OCI-LY1 (cell line): ENCODE measurements around the gene PTPRG.

Experiments
- H2AFZ ChIP-seq: fragments of 200-600 bp; sonication (generic), shearing (Covaris generic); 2 replicates; pipeline ENCODE4 v1.6.0; 2014; ENCODE audit warnings: antibody characterized with exemption, mild to moderate bottlenecking, low read length
- H3F3A ChIP-seq: fragments of 200-600 bp; sonication (generic), shearing (Covaris generic); 2 replicates; pipeline ENCODE4 v1.6.0; 2014; ENCODE audit warnings: mild to moderate bottlenecking, antibody characterized with exemption, low read length, moderate library complexity; ENCODE audit not compliant: insufficient read depth
- H3K27ac ChIP-seq: fragments of 200-600 bp; sonication (generic); 2 replicates; pipeline ENCODE4 v1.5.1; 2014; ENCODE audit warnings: low read length, mixed run types, mild to moderate bottlenecking, low read depth; ENCODE audit not compliant: poor library complexity, severe bottlenecking
- H3K27me3 ChIP-seq: fragments of 200-600 bp; sonication (generic); 2 replicates; pipeline ENCODE4 v1.6.0; 2014; ENCODE audit warnings: antibody characterized with exemption, mild to moderate bottlenecking, low read length, moderate library complexity; ENCODE audit not compliant: insufficient read depth
- H3K36me3 ChIP-seq: fragments of 200-600 bp; sonication (generic); 2 replicates; pipeline ENCODE4 v1.6.1; 2014; ENCODE audit warnings: mild to moderate bottlenecking, antibody characterized with exemption, low read length, moderate library complexity, mixed read lengths; ENCODE audit not compliant: insufficient read depth
- H3K4me1 ChIP-seq: fragments of 200-600 bp; sonication (generic); 2 replicates; pipeline ENCODE4 v1.5.1; 2014; ENCODE audit warnings: mild to moderate bottlenecking, low read length, moderate library complexity; ENCODE audit not compliant: insufficient read depth, severe bottlenecking
- H3K4me2 ChIP-seq: fragments of 200-600 bp; sonication (generic), shearing (Covaris generic); 2 replicates; pipeline ENCODE4 v1.6.1; 2014; ENCODE audit warnings: low read length
- H3K4me3 ChIP-seq: fragments of 200-600 bp; sonication (generic); 2 replicates; pipeline ENCODE4 v1.5.1; 2014; ENCODE audit warnings: low read length, low read depth, mild to moderate bottlenecking, mixed read lengths; ENCODE audit not compliant: poor library complexity, severe bottlenecking
- H3K79me2 ChIP-seq: fragments of 200-600 bp; shearing (Covaris generic); 2 replicates; pipeline ENCODE4 v1.6.1; 2016; ENCODE audit warnings: mixed run types, low read length, mixed read lengths; ENCODE audit not compliant: insufficient read depth
- H3K9ac ChIP-seq: fragments of 200-600 bp; sonication (generic), shearing (Covaris generic); 2 replicates; pipeline ENCODE4 v1.6.1; 2014; ENCODE audit warnings: mild to moderate bottlenecking, low read length, mixed read lengths
- H3K9me2 ChIP-seq: fragments of 200-600 bp; sonication (generic), shearing (Covaris generic); 2 replicates; pipeline ENCODE4 v1.6.1; 2014; ENCODE audit warnings: low read depth, mild to moderate bottlenecking, low read length, mixed read lengths
- H3K9me3 ChIP-seq: fragments of 200-600 bp; shearing (Covaris generic); 2 replicates; pipeline ENCODE4 v1.6.1; 2014; ENCODE audit warnings: low read length, mixed read lengths
- H4K20me1 ChIP-seq: fragments of 200-600 bp; sonication (generic), shearing (Covaris generic); 2 replicates; pipeline ENCODE4 v1.6.0; 2016; ENCODE audit warnings: mild to moderate bottlenecking, low read length; ENCODE audit not compliant: insufficient read depth
- CTCF ChIP-seq: fragments of 200-600 bp; sonication (generic), shearing (Covaris generic); IDR thresholded peaks from 2 replicates; pipeline ENCODE4 v1.5.1; 2017; ENCODE audit warnings: mild to moderate bottlenecking, antibody characterized with exemption, low read length, moderate library complexity, mixed read lengths
- EZH2 ChIP-seq: fragments of 200-600 bp; sonication (generic), shearing (Covaris generic); IDR thresholded peaks from 2 replicates; pipeline ENCODE4 v1.8.0; 2017; ENCODE audit warnings: borderline replicate concordance, mixed run types, mild to moderate bottlenecking, antibody characterized with exemption, low read length, moderate library complexity, mixed read lengths

The PTPRG gene

GRCh38 chr3:62343755-62344154 lies 782.4 kb downstream of the PTPRG start:
- Histone ChIP-seq H2AFZ (no peak overlapping the region), H3K27me3 (no peaks in the 10 kb centered on the region), H3F3A (no peaks in the 10 kb centered on the region), H3K4me1 (no peaks in the 10 kb centered on the region), H3K27ac (no peak overlapping the region), H3K79me2 (no peaks in the 10 kb centered on the region), H3K4me2 (no peak overlapping the region), H3K4me3 (no peak overlapping the region), H3K36me3 (no peaks in the 10 kb centered on the region), H4K20me1 (no peaks in the 10 kb centered on the region), H3K9me2 (no peaks in the 10 kb centered on the region), H3K9ac (no peak overlapping the region), H3K9me3 (no peaks in the 10 kb centered on the region)
- TF ChIP-seq CTCF = no peak
- no peak for TF ChIP-seq EZH2
